NCI-H1694 treated with DMSO at 0.1 percent for 48 hours (cell line): Measurements from ENCODE around the gene ETDC.

Experiments used
- DNase-seq: peaks from one replicate; lab custom pipeline; 2025; lab: John Stamatoyannopoulos, UW

Gene ETDC

GRCh38 chrX:135346975-135347374 lies 37.7 kb downstream of the ETDC start:
- no peak for DNase-seq

- no peak for DNase-seq
Measured at GRCh38 chrX:135347381-135348016, 38.2 kb downstream of the ETDC start.

- no peak for DNase-seq
Measured at GRCh38 chrX:135354288-135354687, 45.0 kb downstream of the ETDC start.
